Stimulated activated CD4-positive, alpha-beta T cell treated with anti-CD3 and anti-CD28 coated beads, TNF-alpha, amount 100 ng/mL, for 4 hours (primary cell): ENCODE data around the gene SNTG2.

Experiments
- DNase-seq, 3 experiments: peaks; one replicate each; pipeline ENCODE4 v3.0.0-alpha.2; 2020; ENCODE audit warnings: low read depth in 3 of 3

Gene SNTG2

DNA sequence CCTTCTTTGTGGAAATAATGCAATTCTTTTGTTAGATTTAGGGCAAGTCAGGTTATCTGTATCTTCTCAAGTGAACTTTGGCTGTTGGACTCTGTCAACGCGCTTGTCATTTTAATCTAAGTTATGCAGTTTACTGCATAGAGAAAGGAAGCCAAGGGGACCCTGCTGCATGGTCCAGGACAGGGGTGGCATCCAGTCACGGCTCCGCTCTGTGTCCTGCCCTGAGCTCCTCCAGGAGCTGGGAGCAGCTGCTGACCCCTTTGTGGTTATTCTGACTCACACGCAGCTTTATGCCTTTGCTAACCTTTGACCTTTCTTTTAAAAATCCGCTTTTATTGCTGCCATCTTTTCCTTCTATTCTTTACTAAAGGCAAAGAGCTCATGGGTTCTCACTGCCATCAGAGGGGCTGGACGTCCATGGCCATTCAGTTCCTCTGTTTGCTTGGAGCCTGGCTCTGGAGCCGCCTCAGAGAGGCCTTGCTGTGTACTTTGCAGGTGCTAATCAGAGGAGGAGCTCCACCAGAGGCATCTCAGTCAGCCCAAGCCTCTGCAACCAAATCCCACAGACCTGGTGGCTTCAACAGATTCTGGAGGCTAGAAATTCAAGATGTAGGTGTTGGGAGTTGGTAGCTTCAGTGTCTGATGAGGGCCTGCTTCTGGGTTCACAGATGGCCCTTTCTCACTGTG, 39.3 kb downstream of the SNTG2 start:
- DNase-seq = no peak

DNA sequence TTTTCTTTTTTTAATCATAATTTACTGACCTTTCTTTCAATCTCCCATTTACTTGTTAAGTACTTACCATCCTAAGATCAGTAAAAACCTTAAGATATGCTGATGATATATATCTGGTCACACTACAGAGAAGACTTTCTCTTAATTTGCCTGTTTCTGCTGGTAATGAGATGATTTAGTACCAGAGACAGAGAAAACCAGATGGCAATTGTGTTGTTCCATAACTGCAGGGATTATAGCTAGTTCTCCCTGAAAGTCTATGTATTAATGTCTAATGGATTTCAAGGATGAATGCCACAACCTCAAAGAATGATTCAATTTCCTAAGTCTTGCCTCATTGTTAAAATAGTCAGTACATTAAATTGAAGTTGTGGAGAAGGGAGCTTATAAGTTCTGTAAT, 40.3 kb downstream of the SNTG2 start:
- DNase-seq = no peak

DNA sequence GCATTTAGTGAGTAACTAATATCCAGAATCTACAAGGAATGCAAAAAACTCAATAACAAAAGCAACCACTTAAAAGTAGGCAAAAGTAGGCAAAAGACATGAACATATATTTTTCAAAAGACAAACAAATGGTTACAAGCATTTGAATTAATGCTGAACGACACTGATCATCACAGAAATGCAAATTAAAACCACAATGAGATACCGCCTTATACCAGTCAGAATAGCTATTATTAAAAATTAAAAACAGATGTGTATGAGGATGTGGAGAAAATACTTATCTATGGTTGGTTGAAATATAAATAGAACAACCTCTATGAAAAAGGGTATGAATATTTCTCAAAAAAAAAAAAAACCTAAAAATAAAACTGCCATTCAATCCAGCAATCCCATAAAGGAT, 51.7 kb downstream of the SNTG2 start:
- DNase-seq = no peak

DNA sequence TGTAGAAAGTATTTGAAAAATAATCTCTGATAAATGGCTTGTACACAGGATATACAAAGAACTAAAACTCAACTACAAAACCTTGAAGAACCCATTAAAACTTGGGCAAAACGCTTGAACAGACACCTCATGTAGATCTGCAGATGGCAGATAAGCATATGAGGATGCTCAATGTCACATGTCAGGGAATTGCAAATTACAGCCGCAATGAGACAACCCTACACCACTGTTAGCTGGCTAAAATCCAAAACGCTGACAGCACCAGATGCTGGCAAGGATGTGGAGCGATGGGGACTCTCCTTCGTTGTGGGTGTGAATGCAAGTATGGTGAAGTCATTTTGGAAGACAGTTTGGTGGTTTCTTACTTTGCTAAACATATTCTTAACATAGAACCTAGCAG, 53.7 kb downstream of the SNTG2 start:
- no peak for DNase-seq

DNA sequence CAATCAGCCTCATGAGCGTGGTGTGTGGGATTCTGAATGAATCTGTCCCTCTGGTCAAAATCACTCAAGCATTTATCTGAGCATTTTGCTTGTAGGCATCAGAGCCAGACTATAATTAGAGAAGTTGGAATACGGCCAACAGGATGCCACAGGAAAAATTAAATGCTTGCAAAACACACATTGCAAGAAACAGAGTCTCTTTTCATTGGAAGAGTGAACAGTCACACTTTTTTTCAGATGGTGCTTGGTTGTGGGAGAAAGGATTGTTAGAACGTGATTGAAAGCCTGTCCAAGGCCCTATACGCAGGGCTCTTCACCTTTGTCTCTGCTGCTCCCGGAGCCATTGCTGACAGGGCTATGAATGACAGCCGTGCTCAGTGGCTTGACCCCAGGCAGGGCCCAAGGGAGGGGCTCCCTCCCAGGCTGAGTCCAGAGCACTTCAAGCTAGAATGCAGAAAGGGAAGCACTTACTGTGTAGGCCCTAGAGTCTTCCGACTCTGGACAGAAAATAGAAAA, 59.8 kb downstream of the SNTG2 start:
- DNase-seq = no peak

DNA sequence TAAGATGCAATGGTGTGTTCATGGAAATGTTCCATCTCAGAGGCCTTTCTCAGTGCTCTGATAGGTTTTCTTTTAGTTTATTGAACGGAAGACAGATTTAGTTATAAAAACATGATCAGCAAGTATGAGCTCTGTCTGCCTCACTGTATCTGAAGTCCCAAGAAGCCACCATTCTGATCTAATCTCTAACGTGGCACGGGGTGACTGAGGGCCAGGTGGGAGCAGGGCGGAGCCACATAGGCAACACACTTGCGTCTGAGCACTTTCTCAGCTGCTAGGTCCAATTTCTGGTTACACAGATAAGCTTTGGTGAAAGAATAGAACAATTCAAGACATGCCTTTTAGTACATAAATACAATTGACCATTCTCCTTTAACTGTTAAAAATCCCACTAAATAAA, 60.4 kb downstream of the SNTG2 start:
- no peak for DNase-seq

DNA sequence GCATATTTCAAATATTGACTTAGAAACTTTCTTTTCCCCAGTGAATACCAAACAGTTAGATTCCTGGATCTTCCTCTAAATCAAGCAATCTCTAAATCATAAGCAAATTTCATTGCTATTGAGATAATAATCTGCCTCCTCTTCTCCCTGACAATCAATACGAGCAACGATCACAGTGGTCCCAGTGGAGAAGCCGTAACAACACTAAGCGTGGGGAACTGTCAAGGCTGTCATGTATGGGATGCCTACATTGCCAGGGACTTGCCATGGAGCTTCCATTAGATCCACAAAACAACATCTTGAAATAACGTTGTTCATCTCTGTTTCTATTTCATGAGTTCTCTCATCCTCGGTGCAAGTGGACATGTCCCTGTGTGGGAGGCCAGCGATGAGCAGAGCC, 61.3 kb downstream of the SNTG2 start:
- no peak for DNase-seq

DNA sequence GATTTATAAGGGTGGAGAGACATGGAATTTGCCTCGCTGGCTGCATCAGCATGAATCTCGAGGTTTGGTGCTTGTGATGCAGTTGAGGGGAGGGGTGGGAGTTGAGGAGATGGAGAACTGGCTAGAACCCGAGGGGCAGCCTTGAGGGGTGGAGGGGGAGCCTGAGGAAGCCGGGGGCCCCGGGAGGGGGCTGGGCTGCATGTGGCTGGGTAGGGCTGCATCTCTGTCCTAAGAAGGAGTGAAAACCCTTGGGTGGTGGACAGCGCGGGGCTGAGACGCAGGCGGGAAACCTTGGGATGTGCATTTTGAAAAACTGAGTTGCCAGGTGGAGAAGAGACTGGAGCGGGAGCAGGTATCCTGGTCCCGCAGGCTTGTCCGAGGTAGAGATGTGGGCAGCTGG, 64.2 kb downstream of the SNTG2 start:
- no peak for DNase-seq

DNA sequence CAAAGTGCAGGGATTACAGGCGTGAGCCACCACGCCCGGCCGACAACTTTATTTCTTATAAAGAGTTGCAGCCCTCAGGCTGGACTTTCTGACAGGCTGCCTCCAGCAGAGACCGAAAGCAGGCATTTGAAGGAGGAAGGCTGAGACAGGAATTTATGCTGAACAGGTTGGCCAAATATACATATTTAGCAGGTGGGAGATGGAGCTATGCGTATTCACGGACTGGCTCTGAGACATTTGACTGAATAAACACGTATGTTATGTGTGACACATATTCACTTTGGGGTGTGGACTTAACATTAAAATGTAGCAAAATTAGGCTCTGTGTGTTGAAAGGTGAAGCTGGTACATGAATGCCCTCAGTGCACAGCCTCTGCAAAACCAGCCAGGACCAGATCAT, 65.9 kb downstream of the SNTG2 start:
- DNase-seq = no peak

DNA sequence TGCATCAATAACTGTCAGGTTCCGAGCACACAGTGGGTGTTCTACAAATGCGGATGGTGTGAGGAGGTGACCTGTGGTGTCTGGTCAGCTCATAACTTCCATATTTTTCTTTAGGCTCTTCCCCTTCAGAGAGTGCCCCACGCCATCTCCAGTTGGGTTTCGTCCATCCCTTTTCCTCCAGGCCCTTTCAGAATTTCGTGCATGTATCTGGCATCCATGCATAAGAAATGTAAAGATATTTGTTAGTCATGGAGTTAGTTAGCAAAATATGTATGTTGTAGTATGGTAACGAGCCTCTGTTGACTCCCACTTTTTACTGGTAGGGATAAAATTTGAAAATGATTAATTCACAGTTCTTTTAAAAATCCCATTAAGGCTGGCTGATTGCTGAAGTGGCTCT, 67.2 kb downstream of the SNTG2 start:
- DNase-seq = no peak

DNA sequence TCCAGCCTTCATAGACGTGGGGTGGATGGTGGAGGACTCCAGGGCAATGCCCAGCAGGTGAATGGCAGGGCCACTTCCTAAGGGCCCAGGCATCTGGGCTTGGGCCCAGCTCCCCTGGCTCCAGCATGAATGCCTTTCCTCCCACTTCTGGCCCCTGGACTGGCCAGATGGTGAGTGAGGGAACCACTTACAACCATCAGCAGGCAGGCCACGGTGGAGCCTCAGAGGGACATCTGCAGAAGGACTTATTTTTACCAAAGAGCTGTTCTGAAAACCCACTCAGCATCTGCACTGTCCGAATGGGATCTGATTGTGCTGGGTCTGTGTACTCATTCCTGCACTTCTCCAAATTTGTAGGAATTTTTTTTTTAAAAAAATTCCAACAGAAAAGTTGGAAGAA, 69.6 kb downstream of the SNTG2 start:
- no peak for DNase-seq

DNA sequence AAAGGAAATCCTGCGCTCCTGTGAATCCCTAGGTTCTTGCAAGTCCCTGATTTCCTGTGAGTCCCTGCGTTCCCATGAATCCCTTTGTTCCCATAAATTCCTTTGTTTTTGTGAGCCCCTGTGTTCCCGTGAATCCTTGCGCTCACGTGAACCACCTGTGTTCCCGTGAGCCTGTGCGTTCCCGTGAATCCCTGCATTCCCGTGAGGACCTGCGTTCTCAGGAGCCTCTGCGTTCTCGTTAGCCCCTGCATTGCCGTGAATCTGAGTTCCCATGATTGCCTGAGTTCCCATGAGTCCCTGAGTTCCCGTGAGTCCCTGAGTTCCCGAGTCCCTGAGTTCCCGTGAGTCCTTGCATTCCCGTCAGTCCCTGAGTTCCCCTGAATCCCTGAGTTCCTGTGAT, 71.5 kb downstream of the SNTG2 start:
- no peak for DNase-seq

DNA sequence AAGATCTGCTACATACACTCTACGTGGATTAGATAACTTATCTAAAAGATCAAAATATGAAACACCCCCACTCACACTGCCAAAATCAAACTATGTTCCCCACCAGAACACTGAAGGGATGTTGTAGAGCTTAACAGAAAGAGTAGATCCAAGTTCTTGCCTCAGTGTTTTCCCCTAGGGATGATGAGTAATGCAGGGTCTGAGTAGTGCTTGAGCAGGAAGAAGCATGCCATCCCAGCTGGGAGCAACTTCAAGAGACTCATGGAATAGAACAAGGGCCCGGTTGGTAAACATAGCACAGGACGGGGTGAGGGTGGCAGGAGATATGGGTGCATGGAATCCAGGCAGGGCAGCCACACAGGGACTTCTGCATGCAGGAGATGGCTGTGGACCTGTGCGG, 74.3 kb downstream of the SNTG2 start:
- no peak for DNase-seq

DNA sequence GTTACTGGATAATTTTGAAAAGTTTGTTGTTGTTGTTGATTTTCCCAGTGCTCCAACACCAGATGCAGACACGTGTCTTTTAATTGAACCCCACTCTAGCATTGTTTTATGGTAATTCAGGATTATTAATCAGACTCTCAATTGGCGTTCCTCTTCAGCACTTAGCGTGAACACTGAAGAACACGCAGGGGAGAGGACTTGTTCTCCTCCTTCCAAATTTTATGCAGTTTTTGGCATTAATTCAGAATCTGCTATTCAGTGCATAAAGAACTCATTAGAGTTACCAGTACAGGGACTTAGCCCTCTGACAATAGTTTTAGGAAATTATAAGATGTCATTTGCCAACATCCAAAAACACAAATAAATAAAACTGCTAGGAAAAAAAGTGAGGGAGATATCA, 75.5 kb downstream of the SNTG2 start:
- DNase-seq = no peak

DNA sequence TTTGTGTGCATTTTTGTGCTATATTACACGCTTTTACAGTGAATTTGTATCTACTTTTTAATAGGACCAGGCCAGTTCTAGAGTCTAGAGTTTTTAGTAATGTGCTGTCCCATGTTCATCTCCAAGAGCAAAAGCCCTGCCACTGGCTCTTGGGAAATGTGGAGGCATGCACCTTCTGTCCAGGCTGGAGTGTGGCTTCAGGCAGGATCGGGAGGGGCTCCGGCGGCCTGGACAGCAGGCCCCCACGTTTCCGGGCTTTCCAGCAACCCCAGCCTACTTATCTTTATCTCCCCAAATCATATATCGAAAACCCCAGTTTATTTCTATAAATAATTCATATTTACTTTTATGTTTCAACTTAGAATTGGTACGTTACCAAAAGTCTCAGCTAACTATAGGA, 78.2 kb downstream of the SNTG2 start:
- no peak for DNase-seq

DNA sequence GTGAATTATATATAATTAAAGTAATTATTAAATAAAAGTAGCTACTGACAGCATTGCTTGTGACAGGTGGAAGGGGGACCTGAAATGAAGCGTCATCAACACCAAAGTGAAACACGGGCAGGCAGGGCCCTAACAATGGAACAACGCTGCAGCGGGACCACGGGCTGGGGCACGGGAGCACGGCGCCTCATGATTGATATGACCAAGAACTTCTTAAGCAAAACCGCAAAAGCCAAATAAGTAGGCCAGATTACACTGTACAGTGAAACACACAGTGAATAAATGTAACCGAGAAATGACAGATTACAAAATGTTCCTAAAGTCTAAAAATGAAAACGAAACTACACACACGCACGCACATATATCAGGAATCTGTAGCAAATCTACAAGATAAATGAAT, 81.4 kb downstream of the SNTG2 start:
- DNase-seq = no peak

DNA sequence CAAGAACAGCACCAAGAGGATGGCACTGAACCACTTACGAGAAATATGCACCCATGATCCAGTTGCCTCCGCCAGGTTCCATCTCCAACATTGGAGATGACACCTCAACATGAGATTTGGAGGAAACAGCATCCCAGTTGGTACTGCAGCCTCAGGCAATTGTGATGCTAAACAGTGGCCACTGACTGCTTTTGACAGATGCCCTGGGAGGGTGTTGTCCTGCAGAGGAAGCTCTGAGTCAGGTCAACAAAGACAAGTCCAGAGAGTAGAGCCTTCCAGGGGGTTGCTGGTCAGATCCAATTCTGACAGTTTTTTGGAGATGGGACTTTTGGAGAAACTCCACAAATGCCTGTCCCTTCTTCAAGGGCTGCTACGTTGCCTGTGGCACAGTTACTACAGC, 82.4 kb downstream of the SNTG2 start:
- DNase-seq = no peak

DNA sequence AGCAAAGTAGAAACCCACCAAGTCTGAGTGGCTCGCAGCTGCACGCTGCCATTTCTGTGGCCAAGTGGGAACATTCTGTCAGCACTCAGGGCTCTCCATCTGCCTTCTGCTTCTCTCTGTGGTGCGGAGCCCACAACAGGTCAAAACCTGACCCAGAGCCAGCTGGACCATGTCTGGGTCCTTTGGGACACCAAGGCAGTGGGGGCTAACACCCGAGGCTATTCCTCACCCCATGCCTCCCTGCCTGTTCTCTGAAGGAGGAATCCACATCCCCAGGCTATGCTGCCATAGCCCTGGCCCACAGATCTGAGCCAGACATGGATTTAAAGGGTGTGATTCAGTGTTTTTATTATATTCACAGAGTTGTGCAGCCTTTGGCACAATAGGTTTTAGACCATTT, 86.4 kb downstream of the SNTG2 start:
- DNase-seq = no peak

DNA sequence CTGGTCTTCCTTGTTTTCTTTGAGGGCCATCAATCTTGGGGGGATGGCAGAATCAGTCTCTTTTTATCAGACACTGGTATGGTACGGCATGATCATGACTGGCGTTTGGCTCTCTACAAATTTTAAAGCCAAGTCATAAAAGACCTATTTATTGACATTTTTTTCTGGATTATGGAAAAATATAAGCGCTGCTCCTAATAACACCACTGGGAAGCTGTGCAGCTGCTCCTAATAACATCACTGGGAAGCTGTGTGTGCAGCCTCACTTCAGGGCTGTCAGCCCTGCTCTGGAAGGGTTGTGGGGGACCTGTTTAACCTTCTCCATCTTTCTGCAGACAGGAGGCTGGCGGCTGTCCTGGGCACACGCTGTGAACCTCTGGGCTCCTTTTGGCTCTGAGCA, 88.9 kb downstream of the SNTG2 start:
- no peak for DNase-seq

DNA sequence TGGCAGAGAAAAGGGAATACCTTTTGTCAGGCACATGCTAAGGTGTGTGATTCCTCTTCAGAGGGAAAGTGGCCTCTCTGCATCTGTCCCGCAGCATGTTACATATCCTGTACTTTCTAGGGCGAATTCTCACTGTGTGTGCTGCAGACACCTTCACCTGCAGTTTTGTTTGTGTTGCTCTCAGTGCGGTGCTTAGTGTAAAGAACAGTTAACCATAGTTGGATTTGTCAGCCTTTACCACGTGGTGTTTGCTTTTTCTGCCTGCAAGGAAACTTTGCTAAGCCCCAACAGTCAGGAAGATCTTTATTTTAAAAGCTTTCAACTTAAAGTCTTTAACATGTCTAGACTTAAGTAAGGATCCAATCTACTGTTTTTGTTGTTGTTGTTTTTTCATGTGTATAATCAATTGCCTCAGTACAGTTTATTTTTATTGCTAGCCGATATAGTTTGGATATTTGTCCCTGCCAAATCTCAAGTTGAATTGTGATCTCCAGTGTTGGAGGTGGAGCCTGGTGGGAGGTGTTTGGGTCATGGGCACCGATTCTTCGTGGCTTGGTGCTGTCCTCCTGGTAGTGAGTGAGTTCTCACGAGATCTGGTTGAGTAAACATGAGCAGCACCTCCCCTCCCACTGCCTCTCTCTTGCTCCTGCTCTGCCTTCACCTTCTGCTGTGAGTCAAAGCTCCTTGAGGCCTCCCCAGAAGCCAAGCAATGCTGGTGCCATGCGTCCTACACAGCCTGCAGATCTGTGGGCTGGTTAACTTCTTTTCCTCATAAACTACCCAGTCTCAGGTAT, 90.6 kb downstream of the SNTG2 start:
- no peak for DNase-seq

DNA sequence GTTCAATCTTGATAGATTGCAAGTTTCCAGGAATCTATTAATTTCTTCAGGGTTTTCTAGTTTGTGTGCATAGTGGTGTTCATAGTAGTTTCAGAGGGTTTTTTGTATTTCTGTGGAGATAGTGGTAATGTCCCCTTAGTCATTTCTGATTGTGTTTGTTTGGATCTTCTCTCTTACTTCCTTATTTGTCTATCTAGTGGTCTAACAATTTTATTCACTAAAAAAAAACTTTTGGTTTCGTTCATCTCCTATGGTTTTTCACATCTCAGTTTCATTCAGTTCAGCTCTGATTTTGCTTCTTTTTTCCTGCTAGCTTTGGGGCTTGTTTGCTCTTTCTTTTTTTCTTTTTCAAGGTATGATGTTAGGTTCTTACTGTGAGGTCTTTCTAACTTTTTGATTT, 94.5 kb downstream of the SNTG2 start:
- no peak for DNase-seq

DNA sequence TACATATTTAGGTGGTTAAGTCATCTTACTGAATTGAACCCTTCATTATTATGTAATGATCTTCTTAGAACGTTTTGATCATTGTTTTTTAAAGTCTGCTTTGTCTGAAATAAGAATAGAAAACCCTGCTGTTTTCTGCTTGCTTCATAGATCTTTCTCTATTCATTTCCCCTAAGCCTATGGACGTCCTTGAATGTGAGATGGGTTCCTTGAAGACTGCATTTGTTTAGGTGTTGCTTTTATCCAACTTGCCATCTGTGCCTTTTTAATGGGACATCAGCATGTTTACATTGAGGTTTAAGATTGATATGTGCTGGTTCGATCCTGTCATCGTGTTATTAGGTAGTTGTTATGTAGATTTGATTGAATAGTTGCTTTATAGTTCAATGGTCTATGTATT, 95.4 kb downstream of the SNTG2 start:
- DNase-seq = no peak

DNA sequence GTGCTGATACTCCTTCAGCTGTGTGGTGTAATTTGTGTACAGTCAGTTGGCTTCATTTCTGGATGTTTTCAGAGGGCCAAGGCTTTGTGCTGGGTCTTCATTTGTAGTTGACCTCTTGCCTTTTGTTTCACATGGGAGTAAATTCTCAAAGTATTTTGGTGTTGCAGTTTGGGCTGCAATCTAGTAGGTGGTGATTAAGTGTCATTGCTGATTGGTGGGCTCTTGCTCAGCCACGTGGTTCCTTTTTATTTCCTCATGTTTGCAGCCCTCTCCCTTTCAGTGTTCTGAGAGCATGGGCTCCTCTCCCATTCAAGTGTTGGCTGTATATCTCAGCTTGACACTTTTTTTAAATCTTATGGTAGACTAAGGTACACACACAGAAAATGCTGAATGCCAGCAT, 96.8 kb downstream of the SNTG2 start:
- no peak for DNase-seq

DNA sequence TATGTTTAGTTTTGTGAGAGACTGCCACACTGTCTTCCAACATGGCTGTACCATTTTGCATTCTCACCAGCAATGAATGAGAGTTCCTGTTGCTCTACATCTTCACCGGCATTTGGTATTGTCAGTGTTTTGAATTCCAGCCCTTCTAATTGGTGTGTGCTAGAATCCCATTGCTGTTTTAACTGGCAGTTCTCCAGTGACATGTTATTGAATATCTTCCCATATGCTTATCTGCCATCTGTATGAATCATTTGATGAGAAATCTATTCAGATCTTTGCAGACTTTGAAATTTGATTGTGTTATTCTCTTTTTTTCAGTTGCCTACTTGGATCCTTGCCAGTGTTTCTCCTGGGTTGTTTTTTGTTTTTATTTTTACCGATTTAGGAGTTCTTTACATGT, 99.0 kb downstream of the SNTG2 start:
- no peak for DNase-seq
